ENCODE results near the gene PRKN. TPM values are rescaled to one million over a fixed set of nuclear protein-coding genes. Genes with fewer than 3 reads are reported as not detected.
A peak's percentile ranks its signal among the peaks of the same experiment; 100 is the strongest.

The PRKN gene
- total RNA-seq, 1 experiment from 2014 or later = 0.34 TPM

GRCh38 chr6:161374971-161375873, 1352.3 kb downstream of the PRKN start:
- Mint-ChIP-seq H3K9me3 (ENCODE audit: unreplicated experiment) (no peaks in the 10 kb centered on the region), H3K4me1 (ENCODE audit: low read depth, unreplicated experiment) (peaks cover 6% of the 10 kb centered on the region), H3K27me3 (ENCODE audit: insufficient read depth, unreplicated experiment) (no peaks in the 10 kb centered on the region), H3K36me3 (ENCODE audit: insufficient read depth, unreplicated experiment) (no peaks in the 10 kb centered on the region), H3K4me3 (ENCODE audit: unreplicated experiment) (peak overlapping the region; percentile 45), H3K27ac (ENCODE audit: unreplicated experiment) (no peak overlapping the region)
- POLR2A ChIA-PET = no interaction called here
- intact Hi-C loops (cut with micrococcal nuclease; ENCODE audit: unreplicated experiment) = loop anchor here (1.0 to 5.0 kb wide), 6 partner anchors 235 to 642 kb away; partner anchors contain the start of gene MAP3K4
- peak; percentile 29 to 50 for TF ChIP-seq CTCF (IDR thresholded peaks at IDR 0.05; ENCODE audit: insufficient read depth in 1 of 2, low read depth in 1 of 2, low read length in 1 of 2, severe bottlenecking in 1 of 2, unreplicated experiment in 1 of 2)
- H3K4me1 ChIP-seq = no peaks in the 10 kb centered on the region
- no peak overlapping the region for H3K4me3 ChIP-seq (ENCODE audit: low read depth, low read length)
- BruUV-seq (replicated peaks) = no TSS peak
- no peaks in the 10 kb centered on the region for H3K36me3 ChIP-seq (ENCODE audit: control insufficient read depth, insufficient read depth, low read length)
- peak in 1 of 2 experiments; percentile 44 for DNase-seq
- no peaks in the 10 kb centered on the region for H3K9me3 ChIP-seq
- CTCF ChIA-PET = interaction anchor here (3.7 kb wide), 1 partner anchor 235 kb away, joined by 28 read pairs; no protein-coding TSS in a partner anchor
- H3K27me3 ChIP-seq (replicated peaks; ENCODE audit: control insufficient read depth, insufficient read depth, low read length) = no peaks in the 10 kb centered on the region

GRCh38 chr6:161373905-161374451, 1353.6 kb downstream of the PRKN start:
- Histone ChIP-seq H3K4me1 (no peaks in the 10 kb centered on the region), H3K9me3 (no peaks in the 10 kb centered on the region), H3K36me3 (ENCODE audit: control insufficient read depth, insufficient read depth, low read length) (no peaks in the 10 kb centered on the region), H3K4me3 (ENCODE audit: low read depth, low read length) (no peak overlapping the region), H3K27me3 (replicated peaks; ENCODE audit: control insufficient read depth, insufficient read depth, low read length) (no peaks in the 10 kb centered on the region)
- intact Hi-C loops (cut with micrococcal nuclease; ENCODE audit: unreplicated experiment) = loop anchor here (1.0 to 5.0 kb wide), 6 partner anchors 234 to 641 kb away; partner anchors contain the start of gene MAP3K4
- no peaks in the 10 kb centered on the region for H3K4me1 Mint-ChIP-seq (ENCODE audit: low read depth, unreplicated experiment)
- ChIA-PET CTCF (interaction anchor here (0.6 to 3.7 kb wide), 6 partner anchors 20 to 234 kb away, joined by 3 to 28 read pairs (median 5); no protein-coding TSS in a partner anchor), POLR2A (no interaction called here)
- H3K4me3 Mint-ChIP-seq (ENCODE audit: unreplicated experiment) = no peak overlapping the region
- peak; percentile 94 for TF ChIP-seq CTCF (IDR thresholded peaks at IDR 0.05; ENCODE audit: insufficient read depth in 1 of 2, low read depth in 1 of 2, low read length in 1 of 2, severe bottlenecking in 1 of 2, unreplicated experiment in 1 of 2)
- no peaks in the 10 kb centered on the region for H3K9me3 Mint-ChIP-seq (ENCODE audit: unreplicated experiment)
- peak; percentile 69 to 79 for DNase-seq
- BruUV-seq (replicated peaks) = no TSS peak
- H3K36me3 Mint-ChIP-seq (ENCODE audit: insufficient read depth, unreplicated experiment) = no peaks in the 10 kb centered on the region
- no peak overlapping the region for H3K27ac Mint-ChIP-seq (ENCODE audit: unreplicated experiment)
- no peaks in the 10 kb centered on the region for H3K27me3 Mint-ChIP-seq (ENCODE audit: insufficient read depth, unreplicated experiment)

GRCh38 chr6:161372422-161372793, 1355.2 kb downstream of the PRKN start:
- ChIA-PET POLR2A (no interaction called here), CTCF (interaction anchor here (0.6 to 3.7 kb wide), 3 partner anchors 203 to 232 kb away, joined by 6 to 28 read pairs (median 10); no protein-coding TSS in a partner anchor)
- no TSS peak for BruUV-seq (replicated peaks)
- no peak for DNase-seq
- no peaks in the 10 kb centered on the region for H3K9me3 Mint-ChIP-seq (ENCODE audit: unreplicated experiment)
- no peak for TF ChIP-seq CTCF (IDR thresholded peaks at IDR 0.05; ENCODE audit: insufficient read depth in 1 of 2, low read depth in 1 of 2, low read length in 1 of 2, severe bottlenecking in 1 of 2, unreplicated experiment in 1 of 2)
- H3K27me3 Mint-ChIP-seq (ENCODE audit: insufficient read depth, unreplicated experiment) = no peaks in the 10 kb centered on the region
- peaks cover 5% of the 10 kb centered on the region for H3K4me1 ChIP-seq
- no peaks in the 10 kb centered on the region for H3K27me3 ChIP-seq (replicated peaks; ENCODE audit: control insufficient read depth, insufficient read depth, low read length)
- peaks cover 4% of the 10 kb centered on the region for H3K4me1 Mint-ChIP-seq (ENCODE audit: low read depth, unreplicated experiment)
- H3K9me3 ChIP-seq = no peaks in the 10 kb centered on the region
- H3K36me3 ChIP-seq (ENCODE audit: control insufficient read depth, insufficient read depth, low read length) = no peaks in the 10 kb centered on the region
- no peaks in the 10 kb centered on the region for H3K36me3 Mint-ChIP-seq (ENCODE audit: insufficient read depth, unreplicated experiment)
- no peak overlapping the region for H3K4me3 ChIP-seq (ENCODE audit: low read depth, low read length)
- H3K4me3 Mint-ChIP-seq (ENCODE audit: unreplicated experiment) = no peak overlapping the region
- intact Hi-C loops (cut with micrococcal nuclease; ENCODE audit: unreplicated experiment) = loop anchor here (5.0 kb wide), 2 partner anchors 380 to 580 kb away; partner anchors contain the start of gene MAP3K4
- no peak overlapping the region for H3K27ac Mint-ChIP-seq (ENCODE audit: unreplicated experiment)
